ENCODE results near the gene ZNF536. TPM values are rescaled to one million over a fixed set of nuclear protein-coding genes. Genes with fewer than 3 reads are reported as not detected.

Gene ZNF536
- total and polyA plus RNA-seq, 8 donors, result 0.44 to 13.4 (median 1.1) TPM; not detected in 1

DNA sequence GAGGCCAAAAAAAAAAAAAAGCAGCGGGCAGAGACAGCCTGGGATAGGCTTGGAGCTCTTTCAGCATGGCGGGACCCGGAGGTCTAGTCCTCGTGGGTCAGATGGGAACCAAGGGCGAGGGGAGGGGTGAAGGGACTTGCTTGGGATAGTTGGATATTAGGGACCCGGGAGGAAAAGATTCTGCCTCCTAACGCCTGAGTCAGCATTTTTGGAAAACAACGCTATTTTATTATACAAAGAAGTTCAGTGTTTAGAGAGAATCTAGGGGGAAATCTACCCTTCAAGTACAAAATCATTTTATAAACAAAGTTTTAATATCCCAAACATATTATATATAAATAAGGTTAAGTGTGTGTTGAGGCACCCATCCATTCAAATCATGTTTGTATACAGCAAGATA is 156.7 kb downstream of the ZNF536 start:
- Histone ChIP-seq H3K9me3 (no peaks in the 10 kb centered on the region), H3K4me1 (no peaks in the 10 kb centered on the region), H3K27me3 (no peaks in the 10 kb centered on the region), H3K27ac (no peak overlapping the region), H3K36me3 (no peaks in the 10 kb centered on the region), H3K4me3 (no peak overlapping the region)
- 65 to 76% (median 70%) methylated on average over 8 of the region's 8 CpGs for WGBS, 5 donors
- DNase-seq, result no peak
- intact Hi-C loops (cut with DNase I; ENCODE audit: low total_unique reads), result no loop called here
- TF ChIP-seq, protein P1, sequence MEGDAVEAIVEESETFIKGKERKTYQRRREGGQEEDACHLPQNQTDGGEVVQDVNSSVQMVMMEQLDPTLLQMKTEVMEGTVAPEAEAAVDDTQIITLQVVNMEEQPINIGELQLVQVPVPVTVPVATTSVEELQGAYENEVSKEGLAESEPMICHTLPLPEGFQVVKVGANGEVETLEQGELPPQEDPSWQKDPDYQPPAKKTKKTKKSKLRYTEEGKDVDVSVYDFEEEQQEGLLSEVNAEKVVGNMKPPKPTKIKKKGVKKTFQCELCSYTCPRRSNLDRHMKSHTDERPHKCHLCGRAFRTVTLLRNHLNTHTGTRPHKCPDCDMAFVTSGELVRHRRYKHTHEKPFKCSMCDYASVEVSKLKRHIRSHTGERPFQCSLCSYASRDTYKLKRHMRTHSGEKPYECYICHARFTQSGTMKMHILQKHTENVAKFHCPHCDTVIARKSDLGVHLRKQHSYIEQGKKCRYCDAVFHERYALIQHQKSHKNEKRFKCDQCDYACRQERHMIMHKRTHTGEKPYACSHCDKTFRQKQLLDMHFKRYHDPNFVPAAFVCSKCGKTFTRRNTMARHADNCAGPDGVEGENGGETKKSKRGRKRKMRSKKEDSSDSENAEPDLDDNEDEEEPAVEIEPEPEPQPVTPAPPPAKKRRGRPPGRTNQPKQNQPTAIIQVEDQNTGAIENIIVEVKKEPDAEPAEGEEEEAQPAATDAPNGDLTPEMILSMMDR (IDR thresholded peaks at IDR 0.05), result no peak
- no peak for TF ChIP-seq EP300 (IDR thresholded peaks at IDR 0.05)
- no peak for TF ChIP-seq POLR2AphosphoS5 (IDR thresholded peaks at IDR 0.05)
- TF ChIP-seq POLR2A (IDR thresholded peaks at IDR 0.05), result no peak

DNA sequence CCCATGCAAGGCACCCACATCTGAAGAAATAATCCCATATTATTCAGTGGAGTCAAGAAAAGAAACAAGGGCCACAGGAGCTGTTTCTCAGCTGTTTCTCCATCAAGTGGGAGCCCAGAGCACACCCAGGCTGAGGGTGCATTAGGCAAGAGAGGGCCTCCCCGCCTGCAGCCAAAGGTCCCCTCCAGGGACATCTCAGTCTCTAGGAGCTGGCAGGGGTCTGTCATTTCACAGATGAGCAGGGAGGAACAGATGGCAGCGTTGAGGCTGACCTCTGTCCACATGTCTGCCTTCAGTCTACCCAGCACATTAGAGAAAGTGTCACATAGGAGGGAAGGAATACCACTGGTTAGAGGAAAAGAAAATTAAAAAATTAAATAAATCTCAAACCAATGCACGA is 157.7 kb downstream of the ZNF536 start:
- intact Hi-C loops (cut with DNase I; ENCODE audit: low total_unique reads), result no loop called here
- no peak for TF ChIP-seq POLR2A (IDR thresholded peaks at IDR 0.05)
- TF ChIP-seq POLR2AphosphoS5 (IDR thresholded peaks at IDR 0.05), result no peak
- TF ChIP-seq, protein P1 (IDR thresholded peaks at IDR 0.05), result no peak
- no peak for TF ChIP-seq EP300 (IDR thresholded peaks at IDR 0.05)
- H3K27ac ChIP-seq, result no peak overlapping the region
- H3K36me3 ChIP-seq, result no peaks in the 10 kb centered on the region
- no peak for DNase-seq
- no peaks in the 10 kb centered on the region for H3K27me3 ChIP-seq
- H3K9me3 ChIP-seq, result no peaks in the 10 kb centered on the region
- 68 to 79% (median 73%) methylated on average over 3 of the region's 3 CpGs for WGBS, 5 donors
- no peak overlapping the region for H3K4me3 ChIP-seq
- no peaks in the 10 kb centered on the region for H3K4me1 ChIP-seq

DNA sequence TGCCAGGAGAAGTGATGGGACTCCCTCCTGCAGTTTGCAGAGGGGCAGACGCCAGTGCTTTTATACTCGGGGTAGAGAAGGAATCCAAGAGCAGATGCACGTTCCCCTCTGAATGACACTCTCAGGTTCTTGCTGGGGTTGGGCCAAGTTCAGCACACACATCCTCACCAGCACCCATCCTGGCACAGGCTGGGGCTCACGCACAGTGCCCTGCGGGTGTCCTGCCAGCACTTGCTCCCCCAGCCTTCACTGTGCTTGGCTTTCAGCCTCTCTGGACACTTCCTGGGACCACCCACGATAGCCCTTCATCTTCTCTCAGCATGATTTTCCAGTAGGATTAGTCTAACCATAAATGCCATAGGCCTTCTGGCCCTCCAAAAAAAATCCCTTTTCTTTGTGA is 158.6 kb downstream of the ZNF536 start:
- intact Hi-C loops (cut with DNase I; ENCODE audit: low total_unique reads), result no loop called here
- H3K27me3 ChIP-seq, result no peaks in the 10 kb centered on the region
- H3K9me3 ChIP-seq, result no peaks in the 10 kb centered on the region
- no peak for DNase-seq
- H3K4me3 ChIP-seq, result no peak overlapping the region
- no peaks in the 10 kb centered on the region for H3K36me3 ChIP-seq
- H3K27ac ChIP-seq, result no peak overlapping the region
- H3K4me1 ChIP-seq, result no peaks in the 10 kb centered on the region
- TF ChIP-seq POLR2AphosphoS5 (IDR thresholded peaks at IDR 0.05), result no peak
- no peak for TF ChIP-seq EP300 (IDR thresholded peaks at IDR 0.05)
- TF ChIP-seq, protein P1 (IDR thresholded peaks at IDR 0.05), result no peak
- TF ChIP-seq POLR2A (IDR thresholded peaks at IDR 0.05), result no peak
- 65 to 77% (median 72%) methylated on average over 6 of the region's 6 CpGs for WGBS, 5 donors

DNA sequence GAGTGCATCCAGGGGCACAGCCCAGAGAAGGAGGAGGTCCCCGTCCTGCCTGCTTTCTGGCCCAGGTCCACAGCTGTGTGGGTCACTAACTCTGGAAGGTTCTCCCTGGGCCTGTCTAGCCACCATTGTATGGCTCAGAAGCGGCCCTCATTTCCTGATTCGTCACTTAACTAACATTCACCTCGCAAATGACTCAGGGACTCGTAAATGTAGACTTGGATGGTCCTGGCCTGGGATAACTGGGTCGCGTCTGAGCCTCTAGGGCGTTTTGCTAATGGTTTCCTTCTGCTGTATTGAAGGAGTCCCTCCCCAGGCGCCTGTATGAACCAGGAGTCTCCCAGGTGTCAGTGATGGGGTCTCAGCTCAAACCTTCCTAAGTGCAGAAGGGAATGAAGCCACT is 162.8 kb downstream of the ZNF536 start:
- no peak for DNase-seq
- no peaks in the 10 kb centered on the region for H3K36me3 ChIP-seq
- no peak overlapping the region for H3K4me3 ChIP-seq
- no peaks in the 10 kb centered on the region for H3K9me3 ChIP-seq
- peaks cover 0 to 7% (median 0%) of the 10 kb centered on the region in 3 donors for H3K27me3 ChIP-seq
- no peaks in the 10 kb centered on the region for H3K4me1 ChIP-seq
- H3K27ac ChIP-seq, result no peak overlapping the region
- intact Hi-C loops (cut with DNase I; ENCODE audit: low total_unique reads), result no loop called here
- WGBS, 5 donors, result 75 to 88% (median 81%) methylated on average over 7 to 9 of the region's 9 CpGs
- no peak for TF ChIP-seq POLR2A (IDR thresholded peaks at IDR 0.05)
- TF ChIP-seq POLR2AphosphoS5 (IDR thresholded peaks at IDR 0.05), result no peak
- TF ChIP-seq, protein P1 (IDR thresholded peaks at IDR 0.05), result no peak
- no peak for TF ChIP-seq EP300 (IDR thresholded peaks at IDR 0.05)
